WTC11 (cell line): ENCODE results near the gene KCNV2. TPM values are rescaled to one million over a fixed set of nuclear protein-coding genes. Genes with fewer than 3 reads are reported as not detected.

Source experiments
- ATAC-seq: fragments of 200-7000 bp; cut with Tn5 transposase; 2 replicates; pipeline ENCODE4 v1.10.0; 2021; ENCODE audit warnings: mild to moderate bottlenecking, moderate library complexity
- CTCF ChIA-PET: fragments of 300-600 bp; sonication (Branson Sonifier 250); formaldehyde crosslinking; loops from one replicate; lab custom pipeline; 2021; ENCODE audit warnings: antibody characterized with exemption; lab: Charles Lee
- POLR2A ChIA-PET: fragments of 350-600 bp; sonication (Branson Sonifier 250); formaldehyde crosslinking; loops from one replicate; lab custom pipeline; 2021; ENCODE audit warnings: antibody characterized with exemption; lab: Charles Lee
- DNase-seq: peaks from one replicate; pipeline ENCODE4 v3.0.0; 2021; ENCODE audit warnings: low spot score
- H3K27ac Mint-ChIP-seq: 2 replicates; pipeline ENCODE4 v1.8.0; 2021; ENCODE audit warnings: mixed read lengths
- H3K27me3 Mint-ChIP-seq: 2 replicates; pipeline ENCODE4 v1.8.0; 2021; ENCODE audit warnings: low read depth, mild to moderate bottlenecking, moderate library complexity, mixed read lengths
- H3K36me3 Mint-ChIP-seq: 2 replicates; pipeline ENCODE4 v1.8.0; 2021; ENCODE audit warnings: mixed read lengths
- H3K4me1 Mint-ChIP-seq: 2 replicates; pipeline ENCODE4 v1.8.0; 2022; ENCODE audit warnings: mixed read lengths
- H3K4me3 Mint-ChIP-seq: 2 replicates; pipeline ENCODE4 v1.8.0; 2021; ENCODE audit warnings: mild to moderate bottlenecking, moderate library complexity, mixed read lengths
- H3K9me3 Mint-ChIP-seq: 2 replicates; pipeline ENCODE4 v1.8.0; 2021; ENCODE audit warnings: mixed read lengths
- CREM ChIP-seq: sonication (generic); formaldehyde crosslinking; IDR thresholded peaks from 2 replicates; pipeline ENCODE4 v1.8.1; 2022; ENCODE audit warnings: mild to moderate bottlenecking, missing genetic modification reagents, moderate library complexity
- ELF4 ChIP-seq: sonication (generic); formaldehyde crosslinking; IDR thresholded peaks from 2 replicates; pipeline ENCODE4 v1.8.1; 2022; ENCODE audit warnings: low read depth, mild to moderate bottlenecking, moderate library complexity, missing genetic modification reagents
- NFE2L1 ChIP-seq: sonication (generic); formaldehyde crosslinking; IDR thresholded peaks from 2 replicates; pipeline ENCODE4 v1.8.1; 2023; ENCODE audit warnings: missing genetic modification reagents
- OVOL2 ChIP-seq: fragments of 250-450 bp; sonication (Bioruptor Pico); IDR thresholded peaks from 2 replicates; pipeline ENCODE4 v1.9.0; 2021; ENCODE audit warnings: mild to moderate bottlenecking, borderline replicate concordance
- SMAD3 ChIP-seq: sonication (generic); formaldehyde crosslinking; IDR thresholded peaks from 2 replicates; pipeline ENCODE4 v1.8.0; 2022; ENCODE audit warnings: missing genetic modification reagents, mild to moderate bottlenecking, borderline replicate concordance
- total RNA-seq: library from RNA; stranded (reverse); gene quantifications from 3 replicates; pipeline ENCODE4 v1.2.3, GENCODE V29; 2021
- TF ChIP-seq, protein P1 (sequence below): sonication (generic); formaldehyde crosslinking; IDR thresholded peaks from 2 replicates; pipeline ENCODE4 v1.8.1; 2023; ENCODE audit warnings: mild to moderate bottlenecking, moderate library complexity, missing genetic modification reagents
- TF ChIP-seq, protein P2 (sequence below): sonication (generic); formaldehyde crosslinking; IDR thresholded peaks from 2 replicates; pipeline ENCODE4 v1.8.0; 2022; ENCODE audit warnings: mild to moderate bottlenecking, missing genetic modification reagents
- TF ChIP-seq, protein P3 (sequence below): fragments of 250-450 bp; sonication (Bioruptor Pico); IDR thresholded peaks from 2 replicates; pipeline ENCODE4 v2.1.2; 2022; ENCODE audit warnings: mild to moderate bottlenecking, moderate library complexity
- TF ChIP-seq, protein P4 (sequence below): sonication (generic); formaldehyde crosslinking; IDR thresholded peaks from 2 replicates; pipeline ENCODE4 v1.8.1; 2022; ENCODE audit warnings: mild to moderate bottlenecking, moderate library complexity, missing genetic modification reagents
- TF ChIP-seq, protein P5 (sequence below): sonication (generic); formaldehyde crosslinking; IDR thresholded peaks from 2 replicates; pipeline ENCODE4 v1.8.0; 2023; ENCODE audit warnings: missing genetic modification reagents
- TF ChIP-seq, protein P6 (sequence below): fragments of 250-450 bp; sonication (Bioruptor Pico); IDR thresholded peaks from 2 replicates; pipeline ENCODE4 v1.9.0; 2021; ENCODE audit warnings: moderate library complexity, mild to moderate bottlenecking, inconsistent platforms, borderline replicate concordance
- TF ChIP-seq, protein P7 (sequence below): sonication (generic); formaldehyde crosslinking; IDR thresholded peaks from 2 replicates; pipeline ENCODE4 v1.8.1; 2022; ENCODE audit warnings: low read depth, missing genetic modification reagents, borderline replicate concordance
- TF ChIP-seq, protein P8 (sequence below): sonication (generic); formaldehyde crosslinking; IDR thresholded peaks from 2 replicates; pipeline ENCODE4 v1.8.1; 2023; ENCODE audit warnings: mild to moderate bottlenecking, missing genetic modification reagents, moderate library complexity
- TF ChIP-seq, protein P9 (sequence below): fragments of 250-450 bp; sonication (Bioruptor Pico); IDR thresholded peaks from 2 replicates; pipeline ENCODE4 v1.9.0; 2021; ENCODE audit warnings: mild to moderate bottlenecking, borderline replicate concordance

The KCNV2 gene
- total RNA-seq, 1 experiment from 2014 or later = not detected

DNA sequence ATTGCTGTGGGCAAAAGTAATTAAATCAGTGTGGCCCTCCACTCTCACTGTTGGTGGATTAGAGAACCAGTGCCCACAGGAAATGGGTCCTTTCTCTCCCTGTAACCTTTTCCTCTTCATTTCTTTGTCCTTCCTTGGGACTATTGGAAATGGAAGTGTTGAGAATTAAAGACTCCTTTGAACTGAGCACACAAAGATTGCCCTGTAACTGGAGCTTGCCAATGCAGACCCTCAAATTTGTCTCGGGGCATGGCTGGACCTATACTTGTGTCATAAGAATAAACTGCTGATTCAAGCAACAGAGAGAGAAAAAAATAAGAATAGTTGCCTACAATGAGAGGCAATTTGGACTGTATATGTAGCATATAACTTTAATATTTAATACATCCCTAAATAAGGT lies 13.7 kb downstream of the KCNV2 start:
- Mint-ChIP-seq H3K27ac (no peak overlapping the region), H3K36me3 (0 out of 2 replicates have a peak, but pooled peaks cover 3% of the 10 kb centered on the region), H3K9me3 (no peaks in the 10 kb centered on the region)
- POLR2A ChIA-PET = no interaction called here
- TF ChIP-seq, protein P1, sequence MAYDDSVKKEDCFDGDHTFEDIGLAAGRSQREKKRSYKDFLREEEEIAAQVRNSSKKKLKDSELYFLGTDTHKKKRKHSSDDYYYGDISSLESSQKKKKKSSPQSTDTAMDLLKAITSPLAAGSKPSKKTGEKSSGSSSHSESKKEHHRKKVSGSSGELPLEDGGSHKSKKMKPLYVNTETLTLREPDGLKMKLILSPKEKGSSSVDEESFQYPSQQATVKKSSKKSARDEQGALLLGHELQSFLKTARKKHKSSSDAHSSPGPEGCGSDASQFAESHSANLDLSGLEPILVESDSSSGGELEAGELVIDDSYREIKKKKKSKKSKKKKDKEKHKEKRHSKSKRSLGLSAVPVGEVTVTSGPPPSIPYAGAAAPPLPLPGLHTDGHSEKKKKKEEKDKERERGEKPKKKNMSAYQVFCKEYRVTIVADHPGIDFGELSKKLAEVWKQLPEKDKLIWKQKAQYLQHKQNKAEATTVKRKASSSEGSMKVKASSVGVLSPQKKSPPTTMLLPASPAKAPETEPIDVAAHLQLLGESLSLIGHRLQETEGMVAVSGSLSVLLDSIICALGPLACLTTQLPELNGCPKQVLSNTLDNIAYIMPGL = no peak
- TF ChIP-seq, protein P2, sequence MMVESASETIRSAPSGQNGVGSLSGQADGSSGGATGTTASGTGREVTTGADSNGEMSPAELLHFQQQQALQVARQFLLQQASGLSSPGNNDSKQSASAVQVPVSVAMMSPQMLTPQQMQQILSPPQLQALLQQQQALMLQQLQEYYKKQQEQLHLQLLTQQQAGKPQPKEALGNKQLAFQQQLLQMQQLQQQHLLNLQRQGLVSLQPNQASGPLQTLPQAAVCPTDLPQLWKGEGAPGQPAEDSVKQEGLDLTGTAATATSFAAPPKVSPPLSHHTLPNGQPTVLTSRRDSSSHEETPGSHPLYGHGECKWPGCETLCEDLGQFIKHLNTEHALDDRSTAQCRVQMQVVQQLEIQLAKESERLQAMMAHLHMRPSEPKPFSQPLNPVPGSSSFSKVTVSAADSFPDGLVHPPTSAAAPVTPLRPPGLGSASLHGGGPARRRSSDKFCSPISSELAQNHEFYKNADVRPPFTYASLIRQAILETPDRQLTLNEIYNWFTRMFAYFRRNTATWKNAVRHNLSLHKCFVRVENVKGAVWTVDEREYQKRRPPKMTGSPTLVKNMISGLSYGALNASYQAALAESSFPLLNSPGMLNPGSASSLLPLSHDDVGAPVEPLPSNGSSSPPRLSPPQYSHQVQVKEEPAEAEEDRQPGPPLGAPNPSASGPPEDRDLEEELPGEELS (CRISPR knock-in tag) = no peak
- TF ChIP-seq, protein P3, sequence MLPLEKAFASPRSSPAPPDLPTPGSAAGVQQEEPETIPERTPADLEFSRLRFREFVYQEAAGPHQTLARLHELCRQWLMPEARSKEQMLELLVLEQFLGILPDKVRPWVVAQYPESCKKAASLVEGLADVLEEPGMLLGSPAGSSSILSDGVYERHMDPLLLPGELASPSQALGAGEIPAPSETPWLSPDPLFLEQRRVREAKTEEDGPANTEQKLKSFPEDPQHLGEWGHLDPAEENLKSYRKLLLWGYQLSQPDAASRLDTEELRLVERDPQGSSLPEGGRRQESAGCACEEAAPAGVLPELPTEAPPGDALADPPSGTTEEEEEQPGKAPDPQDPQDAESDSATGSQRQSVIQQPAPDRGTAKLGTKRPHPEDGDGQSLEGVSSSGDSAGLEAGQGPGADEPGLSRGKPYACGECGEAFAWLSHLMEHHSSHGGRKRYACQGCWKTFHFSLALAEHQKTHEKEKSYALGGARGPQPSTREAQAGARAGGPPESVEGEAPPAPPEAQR (CRISPR knock-in tag) = no peak
- TF ChIP-seq OVOL2 (CRISPR knock-in tag) = no peak
- TF ChIP-seq, protein P4, sequence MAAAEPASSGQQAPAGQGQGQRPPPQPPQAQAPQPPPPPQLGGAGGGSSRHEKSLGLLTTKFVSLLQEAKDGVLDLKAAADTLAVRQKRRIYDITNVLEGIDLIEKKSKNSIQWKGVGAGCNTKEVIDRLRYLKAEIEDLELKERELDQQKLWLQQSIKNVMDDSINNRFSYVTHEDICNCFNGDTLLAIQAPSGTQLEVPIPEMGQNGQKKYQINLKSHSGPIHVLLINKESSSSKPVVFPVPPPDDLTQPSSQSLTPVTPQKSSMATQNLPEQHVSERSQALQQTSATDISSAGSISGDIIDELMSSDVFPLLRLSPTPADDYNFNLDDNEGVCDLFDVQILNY (CRISPR knock-in tag) = no peak
- TF ChIP-seq SMAD3 (CRISPR knock-in tag) = no peak
- TF ChIP-seq, protein P5, sequence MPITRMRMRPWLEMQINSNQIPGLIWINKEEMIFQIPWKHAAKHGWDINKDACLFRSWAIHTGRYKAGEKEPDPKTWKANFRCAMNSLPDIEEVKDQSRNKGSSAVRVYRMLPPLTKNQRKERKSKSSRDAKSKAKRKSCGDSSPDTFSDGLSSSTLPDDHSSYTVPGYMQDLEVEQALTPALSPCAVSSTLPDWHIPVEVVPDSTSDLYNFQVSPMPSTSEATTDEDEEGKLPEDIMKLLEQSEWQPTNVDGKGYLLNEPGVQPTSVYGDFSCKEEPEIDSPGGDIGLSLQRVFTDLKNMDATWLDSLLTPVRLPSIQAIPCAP (CRISPR knock-in tag) = no peak
- no peak for TF ChIP-seq CREM (CRISPR knock-in tag)
- no peak for TF ChIP-seq NFE2L1 (CRISPR knock-in tag)
- TF ChIP-seq, protein P6, sequence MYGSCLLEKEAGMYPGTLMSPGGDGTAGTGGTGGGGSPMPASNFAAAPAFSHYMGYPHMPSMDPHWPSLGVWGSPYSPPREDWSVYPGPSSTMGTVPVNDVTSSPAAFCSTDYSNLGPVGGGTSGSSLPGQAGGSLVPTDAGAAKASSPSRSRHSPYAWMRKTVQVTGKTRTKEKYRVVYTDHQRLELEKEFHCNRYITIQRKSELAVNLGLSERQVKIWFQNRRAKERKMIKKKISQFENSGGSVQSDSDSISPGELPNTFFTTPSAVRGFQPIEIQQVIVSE (CRISPR knock-in tag) = no peak
- no peak for TF ChIP-seq ELF4 (CRISPR knock-in tag)
- TF ChIP-seq, protein P7, sequence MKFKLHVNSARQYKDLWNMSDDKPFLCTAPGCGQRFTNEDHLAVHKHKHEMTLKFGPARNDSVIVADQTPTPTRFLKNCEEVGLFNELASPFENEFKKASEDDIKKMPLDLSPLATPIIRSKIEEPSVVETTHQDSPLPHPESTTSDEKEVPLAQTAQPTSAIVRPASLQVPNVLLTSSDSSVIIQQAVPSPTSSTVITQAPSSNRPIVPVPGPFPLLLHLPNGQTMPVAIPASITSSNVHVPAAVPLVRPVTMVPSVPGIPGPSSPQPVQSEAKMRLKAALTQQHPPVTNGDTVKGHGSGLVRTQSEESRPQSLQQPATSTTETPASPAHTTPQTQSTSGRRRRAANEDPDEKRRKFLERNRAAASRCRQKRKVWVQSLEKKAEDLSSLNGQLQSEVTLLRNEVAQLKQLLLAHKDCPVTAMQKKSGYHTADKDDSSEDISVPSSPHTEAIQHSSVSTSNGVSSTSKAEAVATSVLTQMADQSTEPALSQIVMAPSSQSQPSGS (CRISPR knock-in tag) = no peak
- TF ChIP-seq, protein P8, sequence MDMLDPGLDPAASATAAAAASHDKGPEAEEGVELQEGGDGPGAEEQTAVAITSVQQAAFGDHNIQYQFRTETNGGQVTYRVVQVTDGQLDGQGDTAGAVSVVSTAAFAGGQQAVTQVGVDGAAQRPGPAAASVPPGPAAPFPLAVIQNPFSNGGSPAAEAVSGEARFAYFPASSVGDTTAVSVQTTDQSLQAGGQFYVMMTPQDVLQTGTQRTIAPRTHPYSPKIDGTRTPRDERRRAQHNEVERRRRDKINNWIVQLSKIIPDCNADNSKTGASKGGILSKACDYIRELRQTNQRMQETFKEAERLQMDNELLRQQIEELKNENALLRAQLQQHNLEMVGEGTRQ (CRISPR knock-in tag) = no peak
- TF ChIP-seq, protein P9, sequence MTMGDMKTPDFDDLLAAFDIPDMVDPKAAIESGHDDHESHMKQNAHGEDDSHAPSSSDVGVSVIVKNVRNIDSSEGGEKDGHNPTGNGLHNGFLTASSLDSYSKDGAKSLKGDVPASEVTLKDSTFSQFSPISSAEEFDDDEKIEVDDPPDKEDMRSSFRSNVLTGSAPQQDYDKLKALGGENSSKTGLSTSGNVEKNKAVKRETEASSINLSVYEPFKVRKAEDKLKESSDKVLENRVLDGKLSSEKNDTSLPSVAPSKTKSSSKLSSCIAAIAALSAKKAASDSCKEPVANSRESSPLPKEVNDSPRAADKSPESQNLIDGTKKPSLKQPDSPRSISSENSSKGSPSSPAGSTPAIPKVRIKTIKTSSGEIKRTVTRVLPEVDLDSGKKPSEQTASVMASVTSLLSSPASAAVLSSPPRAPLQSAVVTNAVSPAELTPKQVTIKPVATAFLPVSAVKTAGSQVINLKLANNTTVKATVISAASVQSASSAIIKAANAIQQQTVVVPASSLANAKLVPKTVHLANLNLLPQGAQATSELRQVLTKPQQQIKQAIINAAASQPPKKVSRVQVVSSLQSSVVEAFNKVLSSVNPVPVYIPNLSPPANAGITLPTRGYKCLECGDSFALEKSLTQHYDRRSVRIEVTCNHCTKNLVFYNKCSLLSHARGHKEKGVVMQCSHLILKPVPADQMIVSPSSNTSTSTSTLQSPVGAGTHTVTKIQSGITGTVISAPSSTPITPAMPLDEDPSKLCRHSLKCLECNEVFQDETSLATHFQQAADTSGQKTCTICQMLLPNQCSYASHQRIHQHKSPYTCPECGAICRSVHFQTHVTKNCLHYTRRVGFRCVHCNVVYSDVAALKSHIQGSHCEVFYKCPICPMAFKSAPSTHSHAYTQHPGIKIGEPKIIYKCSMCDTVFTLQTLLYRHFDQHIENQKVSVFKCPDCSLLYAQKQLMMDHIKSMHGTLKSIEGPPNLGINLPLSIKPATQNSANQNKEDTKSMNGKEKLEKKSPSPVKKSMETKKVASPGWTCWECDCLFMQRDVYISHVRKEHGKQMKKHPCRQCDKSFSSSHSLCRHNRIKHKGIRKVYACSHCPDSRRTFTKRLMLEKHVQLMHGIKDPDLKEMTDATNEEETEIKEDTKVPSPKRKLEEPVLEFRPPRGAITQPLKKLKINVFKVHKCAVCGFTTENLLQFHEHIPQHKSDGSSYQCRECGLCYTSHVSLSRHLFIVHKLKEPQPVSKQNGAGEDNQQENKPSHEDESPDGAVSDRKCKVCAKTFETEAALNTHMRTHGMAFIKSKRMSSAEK (CRISPR knock-in tag) = no peak
- TF ChIP-seq, all 79 proteins: peak for 0
- no peak for ATAC-seq
- no peak overlapping the region for H3K4me3 Mint-ChIP-seq
- peaks cover 16% of the 10 kb centered on the region for H3K4me1 Mint-ChIP-seq
- no peaks in the 10 kb centered on the region for H3K27me3 Mint-ChIP-seq
- CTCF ChIA-PET = no interaction called here
- no peak for DNase-seq
